HG03432 (cell line): ENCODE data around the gene COL8A1.

ENCODE experiments used
- ATAC-seq: cut with Tn5 transposase; IDR thresholded peaks from one replicate; pipeline ENCODE4 v1.9.1; 2021; ENCODE audit warnings: mild to moderate bottlenecking, moderate library complexity; ENCODE audit not compliant: unreplicated experiment

The COL8A1 gene

DNA sequence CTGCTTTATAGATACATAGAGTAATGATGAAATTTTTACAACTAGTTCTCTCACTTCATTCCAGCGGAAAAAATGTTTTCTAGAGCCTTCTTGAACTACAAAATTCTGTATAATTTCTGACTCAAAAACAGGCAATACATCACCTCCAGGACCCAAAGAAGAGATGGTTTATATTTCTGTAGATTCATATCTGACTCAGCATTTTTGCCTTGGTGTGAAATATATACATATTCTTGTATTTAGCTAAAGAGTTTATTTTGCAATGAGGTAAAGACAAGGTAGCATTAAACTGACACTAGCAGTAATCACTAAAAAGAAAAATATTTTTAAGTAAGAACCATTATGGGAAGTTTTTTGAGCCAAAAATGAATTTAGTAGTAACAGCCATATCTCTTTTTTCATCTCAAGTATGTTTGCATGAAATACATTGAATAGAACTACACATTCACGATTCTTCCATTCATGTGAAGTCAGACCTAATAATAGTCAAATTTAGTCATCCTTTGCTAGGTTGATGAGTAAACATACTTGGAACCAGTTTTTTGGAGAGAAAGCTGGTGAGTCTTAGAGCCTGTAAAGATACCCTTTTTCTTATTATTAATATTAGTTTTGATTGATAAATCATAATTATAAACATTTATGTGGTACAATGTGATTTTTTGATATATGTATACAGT, 31.6 kb downstream of the COL8A1 start:
- no peak for ATAC-seq

DNA sequence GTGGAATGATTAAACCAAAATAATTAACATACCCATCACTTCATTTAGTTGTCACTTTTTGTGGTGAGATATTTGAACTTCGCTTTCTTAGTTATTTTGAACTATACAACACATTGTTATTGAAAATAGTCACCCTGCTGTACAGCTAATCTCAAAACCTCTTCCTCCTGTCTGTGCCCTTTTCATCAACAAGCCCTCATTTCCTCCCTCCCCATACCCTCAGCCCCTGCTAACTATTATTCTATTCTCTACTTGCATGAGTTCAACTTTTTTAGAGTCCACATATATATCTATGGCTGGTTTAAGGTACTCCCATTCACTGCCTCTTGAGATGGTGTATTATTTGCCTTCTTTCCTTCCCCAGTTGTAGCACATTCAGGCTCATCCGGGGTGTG, 32.2 kb downstream of the COL8A1 start:
- ATAC-seq, result no peak

DNA sequence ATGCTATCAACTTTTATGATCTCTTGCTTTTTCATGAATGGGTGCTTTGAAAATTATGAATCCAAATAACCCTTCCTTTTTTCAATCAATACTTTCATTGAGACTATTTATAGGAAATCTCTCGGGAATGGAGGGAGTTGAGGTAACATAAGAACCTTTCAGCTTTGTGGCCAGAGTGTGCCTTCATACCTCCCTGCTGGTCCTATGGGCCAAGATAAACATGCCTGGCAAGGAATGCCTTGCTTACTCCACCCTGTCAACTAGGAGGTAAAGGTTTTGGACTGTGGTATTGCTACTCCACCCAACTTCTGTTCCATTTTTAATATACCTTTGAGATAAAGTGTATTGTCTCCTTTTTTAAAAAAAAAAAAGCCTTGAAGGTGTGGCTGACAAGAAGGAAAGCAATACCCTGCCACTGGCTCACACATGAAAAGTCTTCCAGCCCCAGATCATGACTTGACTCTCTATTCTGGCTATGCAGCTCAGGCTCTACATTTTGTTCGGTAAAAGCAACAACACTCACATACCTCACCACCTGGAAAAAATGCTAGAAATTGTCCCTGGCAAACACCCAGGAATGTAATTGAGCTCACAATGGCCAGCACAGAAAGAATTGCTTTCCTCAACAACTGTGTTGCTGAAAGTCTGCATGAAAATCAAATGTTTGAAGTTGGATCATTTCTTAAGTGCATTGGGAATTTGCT, 35.8 kb downstream of the COL8A1 start:
- no peak for ATAC-seq

DNA sequence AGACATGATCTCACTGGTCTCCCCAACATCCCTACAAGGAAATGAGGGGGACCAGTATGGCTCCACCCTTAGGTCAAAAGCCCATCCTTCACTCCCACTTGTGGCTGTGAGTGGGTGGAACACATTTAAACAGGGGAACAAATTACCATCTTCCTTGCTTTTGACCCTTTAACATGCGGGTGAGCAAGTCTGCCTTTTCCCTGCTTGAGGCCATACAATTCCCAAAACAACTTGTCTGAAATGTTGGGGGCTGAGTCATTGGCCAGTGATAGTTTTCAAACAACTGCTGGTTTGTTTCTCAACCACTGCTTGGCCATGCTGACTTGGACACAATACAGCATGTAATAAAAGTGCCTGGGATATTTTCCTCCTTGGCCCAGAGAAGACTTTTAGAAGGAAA, 39.6 kb downstream of the COL8A1 start:
- ATAC-seq, result no peak

DNA sequence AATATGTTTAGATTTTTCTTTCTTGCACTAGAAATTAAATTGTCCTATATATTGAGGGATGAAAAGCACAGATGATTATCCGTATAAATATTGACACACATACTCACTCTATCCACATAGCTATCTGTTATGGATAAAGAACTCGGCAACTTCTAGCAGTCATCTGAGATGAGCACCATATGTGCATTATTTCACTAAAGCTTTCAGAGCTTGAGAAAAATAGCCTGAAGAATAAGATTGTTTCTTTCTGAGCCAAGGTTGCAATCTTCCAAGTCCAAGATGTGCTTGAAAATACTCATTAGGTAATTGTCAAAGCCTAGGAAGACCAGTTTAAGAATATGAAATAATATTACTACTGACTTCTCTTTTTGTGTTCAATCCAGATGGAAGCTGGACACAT, 40.5 kb downstream of the COL8A1 start:
- no peak for ATAC-seq

DNA sequence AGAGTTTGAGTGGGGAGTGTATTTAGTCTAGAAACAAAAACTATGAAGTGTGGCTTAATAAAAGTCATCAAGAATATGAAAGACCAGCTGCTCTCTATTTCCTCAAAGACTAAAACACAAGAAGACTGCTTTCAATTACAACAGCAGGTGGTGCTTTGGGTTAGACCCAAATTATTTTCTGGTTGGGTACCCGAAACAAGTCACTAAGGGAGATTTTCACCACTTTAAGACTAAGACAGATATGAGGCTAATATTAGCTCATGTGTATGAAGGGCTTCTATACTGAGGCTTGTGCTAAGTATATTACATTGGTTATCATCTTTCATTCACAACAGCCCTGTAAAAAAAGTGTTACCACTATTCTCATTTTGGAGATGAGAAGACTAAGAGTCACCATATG, 43.1 kb downstream of the COL8A1 start:
- peak; percentile 91 for ATAC-seq

DNA sequence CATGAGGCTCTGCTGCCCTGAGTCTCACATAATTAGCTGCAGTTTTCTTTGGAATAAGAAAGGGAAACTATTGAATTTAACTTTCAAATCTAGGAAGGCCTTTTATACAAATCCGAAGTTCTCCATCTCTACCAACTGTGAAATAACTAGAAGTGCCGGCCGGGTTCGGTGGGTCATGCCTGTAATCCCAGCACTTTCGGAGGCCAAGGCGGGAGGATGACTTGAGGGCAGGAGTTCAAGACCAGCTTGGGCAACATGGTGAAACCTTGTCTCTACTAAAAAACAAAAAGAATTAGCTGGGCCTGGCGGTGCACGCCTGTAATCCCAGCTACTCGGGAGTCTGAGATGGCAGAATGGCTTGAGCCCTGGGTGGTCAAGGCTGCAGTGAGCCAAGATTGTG, 43.6 kb downstream of the COL8A1 start:
- no peak for ATAC-seq

DNA sequence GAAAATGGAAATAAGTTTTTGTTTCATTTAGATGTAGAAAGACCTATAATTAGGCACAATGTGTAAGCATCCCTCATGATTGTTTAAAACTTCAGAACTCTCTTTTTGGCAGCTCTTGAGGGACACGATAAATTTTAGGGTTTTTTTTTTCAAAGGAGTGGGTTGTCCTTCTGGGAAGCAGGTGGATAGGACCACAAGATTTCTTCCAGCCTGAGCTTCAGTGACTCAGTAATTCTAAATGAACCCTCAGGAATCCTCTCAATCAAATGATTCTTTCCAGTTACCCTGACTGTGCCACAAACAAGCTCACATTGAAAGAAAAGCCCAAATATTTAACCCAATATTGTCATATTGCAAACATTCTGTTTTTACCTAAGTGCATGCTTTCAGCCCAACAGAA, 45.1 kb downstream of the COL8A1 start:
- no peak for ATAC-seq

DNA sequence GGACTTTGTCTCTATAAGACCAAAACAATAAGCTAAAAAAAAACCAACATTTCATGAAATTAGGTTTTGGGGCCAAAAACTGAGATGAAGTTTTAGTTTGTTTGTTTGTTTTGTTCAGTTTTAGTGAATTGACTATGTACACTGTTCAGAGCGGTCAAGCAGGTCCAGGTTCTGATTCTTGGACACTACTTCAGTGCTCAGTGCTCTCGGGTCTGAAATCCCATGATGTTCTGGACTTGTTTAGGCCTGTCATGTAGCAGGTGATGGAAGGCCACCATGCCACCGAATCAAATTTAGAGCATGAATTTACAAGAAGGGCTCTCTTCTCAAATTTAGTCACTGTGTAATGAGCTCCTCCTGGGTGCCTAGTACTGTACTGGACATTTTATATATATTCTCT, 45.5 kb downstream of the COL8A1 start:
- no peak for ATAC-seq

DNA sequence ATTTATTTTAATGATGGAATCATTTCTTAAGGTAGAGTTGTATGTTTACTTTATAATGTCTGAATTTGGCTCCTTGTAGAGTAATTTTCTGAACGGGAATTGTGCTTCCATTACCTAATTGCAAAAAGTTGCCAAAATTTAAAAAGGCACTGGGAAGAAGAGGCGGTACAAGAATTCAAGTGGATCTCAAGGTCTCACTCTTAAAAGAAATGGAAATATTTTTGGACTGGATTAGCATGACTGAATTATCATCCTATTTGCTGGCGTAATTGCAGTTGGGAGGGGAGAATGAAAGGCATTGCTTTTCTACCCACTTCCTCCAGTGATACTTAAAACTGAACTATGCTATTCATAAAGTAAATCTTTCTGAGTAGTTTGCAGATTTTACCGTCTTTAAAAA, 46.2 kb downstream of the COL8A1 start:
- ATAC-seq, result no peak

DNA sequence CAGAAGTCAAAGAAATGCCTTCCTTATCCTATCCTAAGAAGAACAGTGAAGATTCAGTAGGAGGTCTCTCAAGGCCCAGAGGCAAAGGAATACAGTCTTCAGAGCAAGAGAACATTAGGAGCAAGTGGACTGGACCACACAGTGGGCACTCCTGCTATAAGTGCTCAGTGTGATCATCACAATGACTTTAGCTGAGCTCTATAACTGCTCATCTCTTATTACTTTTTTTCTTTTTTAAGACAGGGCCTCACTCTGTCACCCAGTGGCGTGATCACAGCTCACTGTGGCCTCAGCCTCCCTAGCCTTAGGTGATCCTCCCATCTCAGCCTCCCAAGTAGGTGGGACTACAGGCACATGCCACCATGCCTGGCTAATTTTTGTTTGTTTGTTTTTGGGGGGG, 48.1 kb downstream of the COL8A1 start:
- ATAC-seq, result no peak

DNA sequence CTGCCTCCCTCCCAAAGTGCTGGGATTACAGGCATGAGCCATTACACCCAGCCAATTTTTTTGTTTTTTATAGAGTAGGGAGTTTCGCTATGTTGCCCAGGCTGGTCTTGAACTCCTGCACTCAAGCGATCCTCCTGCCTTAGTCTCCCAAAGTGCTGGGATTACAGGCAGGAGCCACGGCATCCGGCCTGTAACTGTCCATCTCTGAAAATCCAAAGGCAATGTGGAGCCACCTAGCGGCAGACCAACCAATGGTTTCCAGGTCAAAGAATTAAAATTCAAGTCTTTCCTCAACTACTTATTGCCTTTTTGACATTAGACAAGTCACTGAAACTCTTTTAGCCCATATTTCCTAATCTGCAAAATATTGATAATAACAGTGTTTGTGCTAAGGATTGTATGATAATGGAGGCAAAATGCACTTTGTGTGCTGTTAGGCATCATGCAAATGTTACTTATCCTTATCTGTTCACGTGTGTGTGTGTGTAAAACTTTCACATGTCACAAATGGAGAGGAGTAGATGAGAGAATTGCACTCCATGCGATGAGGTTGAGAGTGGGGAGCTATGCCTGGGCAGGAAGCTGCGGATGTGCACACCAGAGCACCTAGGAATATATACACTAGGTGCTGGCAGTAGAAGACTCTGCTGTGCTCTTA, 48.7 kb downstream of the COL8A1 start:
- ATAC-seq, result peak; percentile 70

DNA sequence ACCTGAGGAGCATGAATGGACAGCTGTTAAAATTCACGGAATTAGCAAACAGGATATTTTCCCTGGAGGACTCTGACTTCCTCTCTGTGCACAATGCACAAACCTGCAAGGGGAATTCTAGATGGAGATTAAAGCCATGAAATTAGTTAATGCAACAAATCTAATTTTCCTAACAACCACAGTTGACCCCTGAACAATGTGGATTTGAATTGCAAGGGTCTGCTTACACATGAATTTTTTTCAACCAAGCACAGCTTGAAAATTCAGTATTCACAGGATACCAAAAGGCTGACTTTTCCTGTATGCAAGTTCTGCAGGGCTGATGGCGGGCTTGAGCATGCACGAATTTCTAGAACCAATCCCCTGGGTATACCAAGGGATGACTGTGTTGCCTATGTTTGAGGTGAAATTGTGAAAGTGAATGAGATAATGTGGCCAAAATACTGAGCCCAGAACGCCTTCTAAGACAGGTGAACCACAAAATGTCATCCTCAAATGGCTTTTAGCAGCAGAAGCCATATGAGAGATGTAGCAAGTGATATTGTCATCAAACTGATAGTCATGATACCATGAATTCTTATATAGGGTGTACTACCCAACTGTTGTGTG, 52.5 kb downstream of the COL8A1 start:
- ATAC-seq, result peak; percentile 60

DNA sequence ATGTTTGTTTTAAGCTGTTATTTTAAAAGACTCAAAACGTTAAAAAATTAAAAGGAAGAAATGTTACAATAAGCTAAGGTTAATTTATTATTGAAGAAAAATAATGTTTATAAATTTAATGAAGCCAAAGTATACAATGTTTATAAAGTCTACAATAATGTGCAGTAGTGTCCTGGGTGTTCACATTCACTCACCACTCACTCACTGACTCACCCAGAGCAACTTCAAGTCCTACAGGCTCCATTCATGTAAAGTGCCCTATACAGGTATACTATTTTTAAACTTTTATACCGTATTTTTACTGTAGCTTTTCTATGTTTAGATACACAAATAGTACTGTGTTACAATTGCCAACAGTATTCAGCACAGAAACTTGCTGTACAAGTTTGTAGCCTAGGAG, 55.2 kb downstream of the COL8A1 start:
- no peak for ATAC-seq

DNA sequence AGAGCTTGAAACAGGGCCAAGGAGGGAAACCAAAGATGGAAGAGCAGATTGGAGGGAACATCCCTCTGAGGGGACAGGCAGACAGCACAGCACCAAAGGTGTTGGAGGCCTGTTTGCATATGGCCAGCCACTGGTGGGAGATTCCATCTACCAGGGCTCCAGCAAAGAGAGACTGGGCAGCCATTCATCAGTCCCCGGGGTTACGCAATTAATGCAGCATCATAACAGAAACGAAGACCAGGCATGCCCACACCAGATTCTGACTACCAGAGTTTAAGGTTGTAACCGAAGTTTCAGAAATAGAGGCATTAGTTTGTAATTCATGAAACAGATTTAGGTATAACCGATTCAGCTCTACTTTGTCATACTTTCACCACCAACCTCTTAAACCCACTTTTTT, 58.1 kb downstream of the COL8A1 start:
- ATAC-seq, result no peak

DNA sequence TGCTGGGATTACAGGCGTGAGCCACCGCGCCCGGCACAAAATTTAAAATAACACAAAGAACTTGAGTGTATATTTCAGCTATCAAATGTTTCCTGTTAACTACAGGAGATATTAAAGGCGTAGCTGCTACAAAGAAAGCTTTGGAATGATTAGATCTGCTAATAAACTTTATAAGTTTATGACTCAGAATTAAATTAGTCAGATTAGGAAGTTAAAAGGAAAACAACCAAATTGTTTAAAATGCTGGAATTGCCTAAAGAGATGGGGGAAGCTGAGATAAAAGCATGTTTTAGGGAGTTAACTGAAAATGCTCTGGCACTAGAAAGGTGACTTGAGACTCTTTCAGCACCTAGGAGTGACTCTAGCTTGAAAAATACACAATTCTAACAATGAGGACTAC, 58.9 kb downstream of the COL8A1 start:
- no peak for ATAC-seq

DNA sequence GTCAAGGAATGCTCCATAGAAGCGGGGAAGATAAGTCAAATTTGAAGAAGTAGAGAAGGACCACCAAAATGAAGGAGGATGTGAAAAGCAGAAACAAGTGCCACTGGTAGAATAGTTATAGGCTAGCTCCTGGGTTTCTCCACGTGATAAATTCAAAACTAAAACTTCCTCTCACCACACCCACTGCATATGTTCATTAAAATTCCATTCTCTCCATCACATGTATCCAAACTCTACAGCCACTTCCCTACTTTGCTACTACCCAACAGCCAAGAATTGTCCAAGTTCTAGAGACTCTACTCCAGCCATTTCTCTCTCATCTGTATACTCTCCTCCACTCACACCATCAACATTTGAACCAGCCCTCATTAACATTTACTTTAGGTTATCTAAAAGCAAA, 60.5 kb downstream of the COL8A1 start:
- no peak for ATAC-seq

DNA sequence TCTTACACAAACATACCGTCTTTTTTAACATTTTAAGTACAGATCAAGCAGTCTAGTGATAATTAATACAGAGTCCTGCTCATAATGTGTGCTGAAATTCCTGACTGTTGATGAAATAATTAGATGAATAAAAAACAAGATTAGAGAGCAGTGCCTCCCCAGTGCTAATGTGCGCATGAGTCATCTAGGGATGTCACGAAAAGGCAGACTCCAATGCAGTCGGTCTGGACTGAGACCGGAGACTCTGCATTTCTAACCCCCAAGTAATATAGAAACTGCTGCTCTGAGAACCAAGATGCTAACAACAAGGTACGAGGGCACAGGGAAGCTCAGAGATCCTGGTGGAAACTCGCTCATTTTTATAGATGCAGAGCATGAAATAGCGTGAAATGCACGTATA, 61.4 kb downstream of the COL8A1 start:
- no peak for ATAC-seq

DNA sequence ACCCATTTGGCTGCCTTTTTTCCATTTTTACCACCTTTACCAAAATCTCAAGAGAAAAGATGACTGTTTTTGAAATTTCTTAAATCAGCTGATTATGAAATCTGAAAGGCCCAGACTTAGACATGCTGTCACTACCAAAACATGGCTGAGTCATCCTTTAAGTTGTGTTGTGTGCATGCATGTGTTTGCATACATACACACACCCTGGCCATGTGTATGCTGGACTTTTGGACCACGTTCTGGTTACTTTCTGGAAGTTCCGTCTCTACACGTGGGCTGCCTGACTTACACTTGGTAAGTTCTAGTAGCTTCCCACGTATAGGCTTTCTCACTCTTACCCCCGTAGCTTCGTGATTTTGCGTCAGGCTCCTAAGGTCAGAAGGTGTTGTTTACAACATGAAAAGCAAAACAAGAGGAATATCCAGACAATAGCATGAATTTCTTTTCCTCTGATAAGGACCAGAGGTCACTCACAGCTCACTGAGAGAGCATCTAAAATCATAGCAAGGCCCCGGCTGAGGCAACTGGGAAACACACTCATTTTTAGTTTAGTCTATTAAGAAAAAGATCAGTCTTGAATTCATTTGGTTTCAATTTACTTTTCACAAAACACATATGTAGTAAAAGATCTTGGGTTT, 62.4 kb downstream of the COL8A1 start:
- no peak for ATAC-seq

DNA sequence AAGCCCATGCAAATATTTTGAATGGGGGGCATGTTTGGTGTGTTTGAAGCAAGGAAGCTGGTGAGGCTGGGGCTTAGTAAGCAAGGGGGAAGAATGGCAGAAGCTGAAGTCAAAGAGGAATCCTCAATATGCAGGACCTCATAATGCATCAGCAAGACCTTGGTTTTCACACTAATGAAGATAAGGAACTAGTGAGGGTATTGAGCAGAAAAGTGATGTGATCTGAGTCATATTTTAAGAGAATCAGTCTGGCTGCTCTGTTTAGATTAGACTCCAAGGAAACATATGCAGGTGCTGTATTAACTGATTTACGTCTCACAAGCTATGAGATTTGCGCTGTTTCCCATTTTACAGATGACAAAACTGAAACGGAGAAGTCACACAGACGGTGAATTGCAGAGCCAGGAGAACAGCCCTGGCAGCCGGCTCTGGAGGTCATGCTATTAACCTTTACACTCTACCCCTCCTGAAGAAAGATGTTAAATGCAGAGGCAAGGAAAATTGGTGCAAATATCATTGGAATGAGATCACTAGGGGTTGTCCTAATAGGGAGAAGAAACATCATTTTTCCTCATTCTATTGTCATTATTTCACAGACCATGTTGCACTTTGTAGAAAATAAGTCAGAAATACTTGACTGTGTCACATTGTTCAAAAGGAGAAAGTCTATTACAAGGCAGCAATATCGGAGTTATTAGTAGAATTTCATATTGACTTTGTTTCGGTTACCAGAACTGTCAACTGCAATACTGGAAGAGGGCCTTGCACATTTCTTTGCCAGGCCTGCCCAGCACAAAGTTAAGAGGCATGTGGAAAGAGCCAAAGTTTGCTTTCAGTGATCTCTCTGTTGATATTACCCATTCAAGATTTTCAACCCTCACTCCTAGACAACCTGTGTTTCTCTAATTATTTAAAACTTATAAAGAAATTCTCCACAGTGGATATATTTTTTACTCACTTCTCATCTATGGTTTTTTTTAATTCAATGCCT, 64.9 kb downstream of the COL8A1 start:
- no peak for ATAC-seq
